GM13976 (cell line): ENCODE data around the gene ANKDD1A.

Experiments used
- DNase-seq: peaks from one replicate; pipeline ENCODE4 v3.0.0; 2012; ENCODE audit warnings: low spot score
- in situ Hi-C: fragments of 300-500 bp; cut with MboI; formaldehyde crosslinking; loops from one replicate; pipeline ENCODE4 v1.12.0; 2022; ENCODE audit warnings: low sequenced_read_pairs, mixed read lengths, inconsistent platforms; ENCODE audit not compliant: unreplicated experiment
- TF ChIP-seq, protein P1 (sequence below): IDR thresholded peaks from 2 replicates; pipeline ENCODE4 v1.5.1; 2012; ENCODE audit warnings: borderline replicate concordance, mild to moderate bottlenecking; ENCODE audit not compliant: insufficient read depth; ENCODE audit errors: extremely low read depth, missing control alignments, control extremely low read depth

Gene ANKDD1A

DNA sequence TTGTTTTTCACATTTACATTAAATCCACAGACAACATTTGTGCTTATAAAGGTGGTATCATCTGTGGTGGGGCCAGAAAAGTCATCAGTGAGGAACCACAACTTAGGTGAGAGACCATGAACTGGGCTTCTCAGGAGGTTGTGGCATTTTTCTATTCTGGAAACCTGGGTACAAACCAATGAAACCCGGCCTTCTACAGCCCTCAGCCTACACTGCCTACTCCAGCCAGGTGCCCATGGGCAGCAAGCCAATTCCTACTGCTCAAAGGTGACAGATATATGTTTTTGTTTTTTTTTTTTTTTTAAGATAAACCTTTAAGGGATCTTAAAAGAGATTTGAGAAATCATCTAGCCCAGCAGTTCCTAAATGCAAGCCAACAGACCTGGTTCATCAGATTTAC lies 57.7 kb downstream of the ANKDD1A start:
- in situ Hi-C loops, result no loop called here
- TF ChIP-seq, protein P1, sequence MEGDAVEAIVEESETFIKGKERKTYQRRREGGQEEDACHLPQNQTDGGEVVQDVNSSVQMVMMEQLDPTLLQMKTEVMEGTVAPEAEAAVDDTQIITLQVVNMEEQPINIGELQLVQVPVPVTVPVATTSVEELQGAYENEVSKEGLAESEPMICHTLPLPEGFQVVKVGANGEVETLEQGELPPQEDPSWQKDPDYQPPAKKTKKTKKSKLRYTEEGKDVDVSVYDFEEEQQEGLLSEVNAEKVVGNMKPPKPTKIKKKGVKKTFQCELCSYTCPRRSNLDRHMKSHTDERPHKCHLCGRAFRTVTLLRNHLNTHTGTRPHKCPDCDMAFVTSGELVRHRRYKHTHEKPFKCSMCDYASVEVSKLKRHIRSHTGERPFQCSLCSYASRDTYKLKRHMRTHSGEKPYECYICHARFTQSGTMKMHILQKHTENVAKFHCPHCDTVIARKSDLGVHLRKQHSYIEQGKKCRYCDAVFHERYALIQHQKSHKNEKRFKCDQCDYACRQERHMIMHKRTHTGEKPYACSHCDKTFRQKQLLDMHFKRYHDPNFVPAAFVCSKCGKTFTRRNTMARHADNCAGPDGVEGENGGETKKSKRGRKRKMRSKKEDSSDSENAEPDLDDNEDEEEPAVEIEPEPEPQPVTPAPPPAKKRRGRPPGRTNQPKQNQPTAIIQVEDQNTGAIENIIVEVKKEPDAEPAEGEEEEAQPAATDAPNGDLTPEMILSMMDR, result no peak
- no peak for DNase-seq

DNA sequence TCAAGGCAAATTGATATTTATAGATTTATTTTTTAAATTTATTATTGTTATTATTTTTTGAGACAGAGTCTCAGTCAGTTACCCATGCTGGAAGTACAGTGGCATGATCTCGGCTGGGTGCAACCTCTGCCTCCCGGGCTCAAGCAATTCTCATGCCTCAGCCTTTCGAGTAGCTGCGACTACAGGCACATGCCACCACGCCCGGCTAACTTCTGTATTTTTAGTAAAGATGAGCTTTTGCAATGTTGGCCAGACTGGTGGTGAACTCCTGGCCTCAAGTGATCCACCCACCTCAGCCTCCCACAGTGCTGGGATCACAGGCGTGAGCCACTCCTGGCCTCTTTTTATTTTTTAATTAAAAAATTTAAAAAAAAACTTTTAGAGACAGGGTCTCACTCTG lies 59.0 kb downstream of the ANKDD1A start:
- DNase-seq, result no peak
- TF ChIP-seq, protein P1, result no peak
- in situ Hi-C loops, result no loop called here

DNA sequence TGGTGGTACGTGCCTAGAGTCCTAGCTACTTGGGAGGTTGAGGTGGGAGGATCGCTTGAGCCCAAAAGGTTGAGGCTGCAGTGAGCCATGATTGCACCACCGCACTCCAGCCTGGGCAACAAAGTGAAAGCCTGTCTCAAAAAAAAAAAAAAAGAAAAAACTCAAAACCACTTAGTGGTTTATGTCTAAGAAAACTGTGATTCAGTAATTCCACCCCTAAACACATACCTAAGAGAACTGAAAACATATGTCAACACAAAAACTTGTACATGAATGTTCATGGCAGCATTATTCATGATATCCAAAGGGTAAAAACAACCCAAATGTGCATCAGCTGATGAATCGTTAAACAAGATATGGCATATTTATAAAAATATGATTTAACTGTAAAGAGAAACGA lies 63.7 kb downstream of the ANKDD1A start:
- no peak for DNase-seq
- in situ Hi-C loops, result no loop called here
- TF ChIP-seq, protein P1, result no peak

DNA sequence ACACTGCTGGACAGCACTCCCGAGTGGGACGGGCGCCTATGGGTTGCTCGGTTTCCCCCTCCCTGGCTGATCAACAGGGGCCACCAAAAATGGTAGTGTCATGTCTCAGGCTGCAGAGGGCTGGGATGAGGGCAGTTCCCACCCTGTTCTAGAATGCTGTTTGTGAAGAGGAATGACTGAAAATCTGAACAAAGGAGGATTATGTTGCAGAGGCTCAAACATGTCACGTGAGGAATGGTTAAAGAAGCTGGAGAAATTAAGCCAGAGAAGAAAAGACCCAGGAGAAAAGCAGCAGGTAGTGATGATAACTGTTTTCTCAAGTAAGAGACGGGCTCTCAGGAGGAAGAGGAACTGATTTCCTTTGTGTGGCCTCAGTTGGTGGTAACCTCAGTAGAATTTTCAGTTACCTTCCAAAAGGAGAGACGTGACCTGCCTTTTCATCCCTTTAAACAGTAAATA lies 67.6 kb downstream of the ANKDD1A start:
- in situ Hi-C loops, result no loop called here
- TF ChIP-seq, protein P1, result no peak
- no peak for DNase-seq

DNA sequence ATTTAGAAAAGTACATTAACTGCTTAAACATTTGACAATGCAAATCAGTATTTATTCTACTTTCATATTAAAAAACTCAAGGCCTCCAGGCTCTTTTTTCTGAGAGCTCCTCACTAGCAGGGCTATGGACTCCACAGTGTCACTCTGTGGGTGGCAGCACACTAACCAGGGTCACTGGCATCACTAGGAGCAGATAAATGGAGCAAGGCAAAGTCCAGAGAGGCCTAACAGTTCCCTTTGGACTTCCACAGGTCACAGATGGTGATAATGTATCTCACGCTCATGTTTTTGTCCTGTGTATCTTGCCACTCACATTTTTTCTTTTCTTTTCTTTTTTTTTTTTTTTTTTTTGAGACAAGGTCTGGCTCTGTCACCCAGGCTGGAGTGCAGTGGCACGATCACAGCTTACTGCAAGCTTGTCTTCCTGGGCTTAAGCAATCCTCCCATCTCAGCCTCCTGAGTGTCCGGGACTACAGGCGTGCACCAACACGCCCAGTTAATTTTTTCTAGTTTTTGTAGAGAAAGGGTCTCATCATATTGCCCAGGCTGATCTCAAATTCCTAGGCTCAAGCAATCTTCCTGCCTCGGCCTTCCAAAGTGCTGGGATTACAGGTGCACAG lies 70.2 kb downstream of the ANKDD1A start:
- DNase-seq, result no peak
- TF ChIP-seq, protein P1, result no peak
- in situ Hi-C loops, result no loop called here

DNA sequence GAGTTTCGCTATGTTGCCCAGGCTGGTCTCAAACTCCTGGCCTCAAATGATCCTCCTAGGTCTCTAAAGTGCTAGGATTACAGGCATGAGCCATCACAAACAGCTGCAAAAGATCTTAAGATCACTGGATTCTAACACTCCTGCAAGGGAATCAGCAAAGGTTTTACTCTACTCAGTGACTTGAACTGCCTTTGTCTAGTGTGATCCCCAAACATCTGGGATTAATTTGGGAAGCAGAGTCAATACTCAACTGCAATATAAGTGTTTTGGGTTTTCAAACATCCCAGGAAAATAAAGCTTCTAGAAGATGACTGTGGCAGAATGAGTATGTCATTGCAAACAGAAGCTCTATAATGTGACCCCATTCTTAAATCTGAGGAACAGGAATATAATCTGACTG lies 70.8 kb downstream of the ANKDD1A start:
- in situ Hi-C loops, result no loop called here
- TF ChIP-seq, protein P1, result no peak
- no peak for DNase-seq
